Prostate gland (tissue), 2 donors: Measurements from ENCODE around the gene IGFBP2. TPM values are rescaled to one million over a fixed set of nuclear protein-coding genes. Genes with fewer than 3 reads are reported as not detected.

Experiments used
- DNase-seq: peaks from one replicate; pipeline ENCODE4 v3.0.0-alpha.2; 2019; ENCODE audit warnings: low spot score
- H3K27ac ChIP-seq, 2 donors: fragments of 200-600 bp; sonication (generic); 2 replicates each; pipeline ENCODE4 v1.5.1; 2017 to 2019
- H3K27me3 ChIP-seq: fragments of 200-600 bp; sonication (generic); replicated peaks from 2 replicates; pipeline ENCODE4 v1.5.1; 2019; ENCODE audit not compliant: insufficient read depth
- H3K36me3 ChIP-seq, 2 donors: fragments of 200-600 bp; sonication (generic); 1 replicate in 1 of 2; 2 replicates in 1 of 2; pipeline versions ENCODE4 v1.5.1 to v1.8.1; 2017 to 2019
- H3K4me1 ChIP-seq: fragments of 200-600 bp; sonication (generic); replicated peaks from 2 replicates; pipeline ENCODE4 v1.5.1; 2019
- H3K4me3 ChIP-seq, 2 donors: fragments of 200-600 bp; sonication (generic); 2 replicates each; pipeline ENCODE4 v1.5.1; 2017 to 2019
- H3K9me3 ChIP-seq: fragments of 200-600 bp; sonication (generic); 2 replicates; pipeline ENCODE4 v1.5.1; 2017
- POLR2A ChIP-seq: fragments of 450-650 bp; IDR thresholded peaks from one replicate; pipeline ENCODE4 v1.6.1; 2016; ENCODE audit warnings: antibody characterized with exemption, mild to moderate bottlenecking
- POLR2AphosphoS5 ChIP-seq: sonication (generic); formaldehyde crosslinking; IDR thresholded peaks from one replicate; pipeline ENCODE4 v1.6.1; 2017; ENCODE audit warnings: antibody characterized with exemption
- WGBS: methylation state at CpG from one replicate; pipeline ENCODE4 v1.1.5; 2018; 5-methylcytosine and 5-hydroxymethylcytosine counted together
- intact Hi-C: fragments of 100-400 bp; cut with DNase I; formaldehyde crosslinking; loops from one replicate; pipeline ENCODE4 v1.14.2; 2022
- total RNA-seq, 2 donors: library from RNA; depleted of rRNA; stranded (reverse); fragments of >200 nt; gene quantifications; one replicate each; pipeline ENCODE4 v1.1.0, GENCODE V29; 2016
- TF ChIP-seq, protein P1 (sequence below), 4 experiments: fragments of 200-600 bp in 2 of 4; fragments of 450-650 bp in 2 of 4; sonication (generic) in 2 of 4; IDR thresholded peaks; 1 replicate in 3 of 4; 2 replicates in 1 of 4; pipeline ENCODE4 v1.5.1; 2016 to 2019; ENCODE audit warnings: antibody characterized with exemption in 4 of 4, mild to moderate bottlenecking in 2 of 4, moderate library complexity in 2 of 4

The IGFBP2 gene
- total RNA-seq, 2 donors from 2014 or later, result 152 to 250 TPM

GRCh38 chr2:216693414-216694080 is 60.3 kb downstream of the IGFBP2 start:
- H3K36me3 ChIP-seq, result no peaks in the 10 kb centered on the region
- no peaks in the 10 kb centered on the region for H3K9me3 ChIP-seq
- no peak for TF ChIP-seq POLR2AphosphoS5
- TF ChIP-seq POLR2A, result no peak
- TF ChIP-seq, protein P1, sequence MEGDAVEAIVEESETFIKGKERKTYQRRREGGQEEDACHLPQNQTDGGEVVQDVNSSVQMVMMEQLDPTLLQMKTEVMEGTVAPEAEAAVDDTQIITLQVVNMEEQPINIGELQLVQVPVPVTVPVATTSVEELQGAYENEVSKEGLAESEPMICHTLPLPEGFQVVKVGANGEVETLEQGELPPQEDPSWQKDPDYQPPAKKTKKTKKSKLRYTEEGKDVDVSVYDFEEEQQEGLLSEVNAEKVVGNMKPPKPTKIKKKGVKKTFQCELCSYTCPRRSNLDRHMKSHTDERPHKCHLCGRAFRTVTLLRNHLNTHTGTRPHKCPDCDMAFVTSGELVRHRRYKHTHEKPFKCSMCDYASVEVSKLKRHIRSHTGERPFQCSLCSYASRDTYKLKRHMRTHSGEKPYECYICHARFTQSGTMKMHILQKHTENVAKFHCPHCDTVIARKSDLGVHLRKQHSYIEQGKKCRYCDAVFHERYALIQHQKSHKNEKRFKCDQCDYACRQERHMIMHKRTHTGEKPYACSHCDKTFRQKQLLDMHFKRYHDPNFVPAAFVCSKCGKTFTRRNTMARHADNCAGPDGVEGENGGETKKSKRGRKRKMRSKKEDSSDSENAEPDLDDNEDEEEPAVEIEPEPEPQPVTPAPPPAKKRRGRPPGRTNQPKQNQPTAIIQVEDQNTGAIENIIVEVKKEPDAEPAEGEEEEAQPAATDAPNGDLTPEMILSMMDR (IDR thresholded peaks at IDR 0.05), result no peak
- 5% methylated on average over 15 of the region's 15 CpGs for WGBS
- peak overlapping the region; percentile 40 to 48 for H3K4me3 ChIP-seq
- DNase-seq, result no peak
- intact Hi-C loops, result loop anchor here (2.0 kb wide), 2 partner anchors 555 to 667 kb away; no protein-coding TSS in a partner anchor
- H3K27ac ChIP-seq, result peak overlapping the region; percentile 62 to 77
- H3K27me3 ChIP-seq, result no peaks in the 10 kb centered on the region
- peaks cover 9% of the 10 kb centered on the region for H3K4me1 ChIP-seq

DNA sequence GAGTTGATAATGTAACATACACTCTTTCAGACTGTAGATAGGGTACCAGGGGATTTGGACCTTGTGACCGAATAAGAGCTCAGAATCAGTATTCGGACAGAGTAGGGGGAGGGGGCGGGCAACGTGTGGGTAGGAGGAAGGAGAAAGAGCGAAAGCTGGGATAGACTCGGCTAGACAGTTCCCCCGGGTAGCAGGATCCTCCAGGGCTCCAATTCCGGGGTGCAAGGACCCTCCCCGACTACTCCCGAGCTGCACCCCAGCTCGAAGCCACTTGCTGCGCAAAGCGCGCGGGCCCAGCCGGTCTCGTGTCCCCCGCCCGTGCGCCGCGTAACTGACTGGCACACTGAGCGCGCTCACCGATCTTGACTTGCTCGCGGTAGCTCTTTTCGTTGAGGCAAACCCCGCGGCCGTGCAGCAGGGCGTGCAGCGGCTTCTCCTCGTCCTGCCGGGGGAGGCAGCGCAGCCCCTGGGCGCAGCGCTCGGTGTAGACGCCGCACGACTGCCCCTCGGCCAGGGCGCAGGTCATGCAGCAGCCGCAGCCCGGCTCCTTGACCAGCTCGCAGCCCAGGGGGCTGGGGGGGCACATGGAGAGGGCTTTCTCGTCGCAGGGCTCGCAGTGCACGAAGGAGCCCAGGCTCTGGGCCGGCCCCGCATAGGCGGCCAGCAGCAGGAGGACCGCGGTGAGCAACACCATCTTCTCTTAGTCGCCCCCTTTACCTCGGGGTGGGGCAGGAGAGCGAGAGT is 61.0 kb downstream of the IGFBP2 start:
- TF ChIP-seq POLR2A (no peak), POLR2AphosphoS5 (no peak)
- TF ChIP-seq, protein P1 (IDR thresholded peaks at IDR 0.05), result no peak
- no peaks in the 10 kb centered on the region for H3K9me3 ChIP-seq
- H3K27ac ChIP-seq, result peak overlapping the region; percentile 62 to 77
- no peaks in the 10 kb centered on the region for H3K27me3 ChIP-seq
- 2% methylated on average over 59 of the region's 59 CpGs for WGBS
- intact Hi-C loops, result loop anchor here (2.0 kb wide), 2 partner anchors 555 to 667 kb away; no protein-coding TSS in a partner anchor
- DNase-seq, result peak; percentile 53
- peak overlapping the region; percentile 40 to 48 for H3K4me3 ChIP-seq
- H3K4me1 ChIP-seq, result peaks cover 6% of the 10 kb centered on the region
- no peaks in the 10 kb centered on the region for H3K36me3 ChIP-seq

DNA sequence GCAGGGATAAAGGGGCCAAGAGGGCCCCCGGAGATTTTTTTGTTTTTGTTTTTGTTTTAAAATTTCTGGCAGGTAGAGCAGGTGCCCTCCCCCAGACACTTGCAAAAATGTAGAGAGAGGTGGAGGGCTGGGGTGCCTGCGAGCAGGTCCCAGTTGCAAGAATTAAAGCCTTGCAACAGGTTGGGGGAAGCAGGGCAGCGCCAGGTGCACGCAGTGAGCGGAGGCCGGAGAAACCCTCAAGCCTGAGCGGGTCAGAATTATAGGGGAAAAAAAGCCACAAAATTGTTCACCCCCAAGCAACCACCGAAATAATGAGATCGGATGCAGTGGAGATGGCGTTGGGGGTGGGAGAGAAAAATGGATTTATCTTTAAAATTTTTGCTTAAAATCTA is 61.6 kb downstream of the IGFBP2 start:
- 2% methylated on average over 10 of the region's 10 CpGs for WGBS

DNA sequence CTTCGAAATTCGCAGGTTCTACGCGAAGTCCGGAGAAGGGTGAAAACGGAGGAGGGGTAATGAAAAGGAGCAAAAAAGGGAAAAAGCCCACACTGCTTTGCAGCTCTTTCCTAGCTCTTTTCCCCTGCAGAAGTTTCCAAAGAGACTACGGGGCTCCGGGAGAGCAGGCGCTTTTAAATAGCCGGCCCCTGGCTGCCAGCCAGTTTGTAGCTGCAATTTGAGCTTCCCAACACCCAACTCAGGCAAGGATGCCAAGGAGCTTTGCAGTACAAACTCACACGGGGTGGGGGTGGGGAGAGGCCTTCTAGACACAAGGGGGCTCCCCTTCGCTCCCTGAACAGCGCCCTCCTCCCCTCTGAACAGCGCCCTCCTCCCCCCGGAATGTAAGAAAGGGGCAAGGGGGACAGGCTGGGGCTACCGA is 62.2 kb downstream of the IGFBP2 start, which contains the start of gene IGFBP5:
Gene IGFBP5, minus strand, starts transcription at position 149 of the 421 bp plus-strand sequence. CDS start 774 bp downstream, outside the sequence.
- DNase-seq, result peak; percentile 86
- peaks cover 6% of the 10 kb centered on the region for H3K4me1 ChIP-seq
- WGBS, result 4% methylated on average over 16 of the region's 16 CpGs
- H3K27ac ChIP-seq, result peak within 1 kb of the TSS; percentile 62 to 77
- no peaks in the 10 kb centered on the region for H3K27me3 ChIP-seq
- TF ChIP-seq POLR2AphosphoS5, result peak; percentile 61
- TF ChIP-seq, protein P1 (IDR thresholded peaks at IDR 0.05), result no peak
- intact Hi-C loops, result loop anchor here (2.0 to 5.0 kb wide), 5 partner anchors 553 to 1062 kb away; no protein-coding TSS in a partner anchor
- no peaks in the 10 kb centered on the region for H3K9me3 ChIP-seq
- H3K4me3 ChIP-seq, result peak within 1 kb of the TSS; percentile 40 to 48
- no peaks in the 10 kb centered on the region for H3K36me3 ChIP-seq

More for the DNA sequence above, 61.6 kb downstream of the IGFBP2 start:
- no peak for DNase-seq
- Histone ChIP-seq H3K36me3 (no peaks in the 10 kb centered on the region), H3K27ac (peak overlapping the region; percentile 62 to 77), H3K4me3 (peak overlapping the region; percentile 40 to 48), H3K4me1 (peaks cover 6% of the 10 kb centered on the region), H3K9me3 (no peaks in the 10 kb centered on the region), H3K27me3 (no peaks in the 10 kb centered on the region)
- TF ChIP-seq POLR2AphosphoS5 (no peak), POLR2A (no peak)
- TF ChIP-seq, protein P1 (IDR thresholded peaks at IDR 0.05), result no peak
- intact Hi-C loops, result loop anchor here (2.0 to 5.0 kb wide), 5 partner anchors 554 to 1062 kb away; no protein-coding TSS in a partner anchor
